NK-92 treated with Interleukin-12 subunit alpha and Interleukin-12 subunit beta, amount 100 ng/mL, for 24 hours (cell line): ENCODE measurements around the gene R3HDM1.
"Not testable (repeated sequence)": the region's sequence is repeated elsewhere in the genome, so short reads cannot be mapped to it uniquely, and the experiment has no call there.

Experiments used
- DNase-seq: peaks from one replicate; lab custom pipeline; 2025; lab: John Stamatoyannopoulos, UW

R3HDM1 gene

GRCh38 chr2:135531231-135532197 lies at the start of gene R3HDM1:
Gene R3HDM1, plus strand, starts transcription at chr2:135531484. Its CDS starts 73,362 bp downstream, at chr2:135604846.
- DNase-seq = peak; percentile 93

GRCh38 chr2:135485441-135485840 lies 45.8 kb upstream of the R3HDM1 start:
- no peak for DNase-seq

GRCh38 chr2:135490376-135490775 lies 40.9 kb upstream of the R3HDM1 start:
- no peak for DNase-seq

- no peak for DNase-seq
These were observed 36.8 kb upstream of the R3HDM1 start for GRCh38 chr2:135494503-135494902.

GRCh38 chr2:135494917-135495316 lies 36.4 kb upstream of the R3HDM1 start:
- no peak for DNase-seq

- DNase-seq = not testable (repeated sequence)
These were observed 32.7 kb upstream of the R3HDM1 start for GRCh38 chr2:135498588-135498987.

- no peak for DNase-seq
These were observed 26.5 kb upstream of the R3HDM1 start for GRCh38 chr2:135504811-135505210.

GRCh38 chr2:135510577-135510976 lies 20.7 kb upstream of the R3HDM1 start:
- no peak for DNase-seq

- DNase-seq = no peak
These were observed 19.2 kb upstream of the R3HDM1 start for GRCh38 chr2:135512099-135512498.

GRCh38 chr2:135525786-135526185 lies 5.5 kb upstream of the R3HDM1 start:
- no peak for DNase-seq

- no peak for DNase-seq
These were observed 3.3 kb upstream of the R3HDM1 start for GRCh38 chr2:135528006-135528405.

GRCh38 chr2:135530313-135531230 lies 712 bp upstream of the R3HDM1 start, which contains the start of gene ZRANB3:
Gene ZRANB3, minus strand, starts transcription at chr2:135531218.
- peak; percentile 93 for DNase-seq

- DNase-seq = no peak
These were observed 1.3 kb downstream of the R3HDM1 start for GRCh38 chr2:135532581-135532980.

GRCh38 chr2:135533545-135533944 lies 2.3 kb downstream of the R3HDM1 start:
- DNase-seq = not testable (repeated sequence)

GRCh38 chr2:135546436-135546835 lies 15.2 kb downstream of the R3HDM1 start:
- no peak for DNase-seq

- DNase-seq = no peak
These were observed 16.0 kb downstream of the R3HDM1 start for GRCh38 chr2:135547311-135547710.

GRCh38 chr2:135551356-135551755 lies 20.1 kb downstream of the R3HDM1 start:
- no peak for DNase-seq

GRCh38 chr2:135552887-135553286 lies 21.6 kb downstream of the R3HDM1 start:
- no peak for DNase-seq

GRCh38 chr2:135555311-135555710 lies 24.0 kb downstream of the R3HDM1 start:
- no peak for DNase-seq

- no peak for DNase-seq
These were observed 26.2 kb downstream of the R3HDM1 start for GRCh38 chr2:135557530-135557929.

GRCh38 chr2:135561925-135562324 lies 30.6 kb downstream of the R3HDM1 start:
- no peak for DNase-seq

- DNase-seq = peak; percentile 8
These were observed 32.5 kb downstream of the R3HDM1 start for GRCh38 chr2:135563793-135564192.
